Measurements from ENCODE around the gene RNASE8.

RNASE8 gene

DNA sequence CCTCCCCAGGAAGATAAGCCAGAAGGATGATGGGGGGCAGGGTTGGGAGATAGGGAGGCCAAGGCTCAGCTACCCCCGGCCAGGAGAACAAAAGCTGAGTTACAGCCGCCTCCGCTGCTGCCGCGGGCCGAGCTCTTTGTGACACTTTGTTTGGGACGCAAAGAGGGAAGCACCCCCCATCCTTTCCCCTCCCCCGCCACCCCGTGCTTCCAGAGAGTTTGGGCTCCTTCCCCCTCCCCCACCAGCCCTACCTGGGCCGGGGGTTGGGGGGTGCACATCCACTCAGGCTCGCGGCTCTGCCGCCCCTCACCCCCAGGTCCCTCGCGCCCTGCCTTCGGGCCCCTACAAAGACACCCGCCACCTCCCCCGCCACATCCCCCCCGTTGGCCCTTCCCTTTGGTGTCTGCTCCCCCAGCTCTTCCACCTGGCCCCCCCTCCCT is 40.0 kb downstream of the RNASE8 start:
- Histone ChIP-seq H3K9me2 (replicated peaks; ENCODE audit: control insufficient read depth, low read length) (no peaks in the 10 kb centered on the region), H3K27ac (ENCODE audit: low read depth, low read length) (no peak overlapping the region), H3K4me3 (ENCODE audit: low read length) (peak overlapping the region; percentile 40), H3F3A (ENCODE audit: control insufficient read depth, insufficient read depth) (peaks cover 13% of the 10 kb centered on the region), H3K4me1 (ENCODE audit: control insufficient read depth, low read length) (peaks cover 41% of the 10 kb centered on the region), H3K27me3 (ENCODE audit: control insufficient read depth, low read length) (peaks cover 4% of the 10 kb centered on the region; the same call in 1 of the 2 replicates), H3K36me3 (ENCODE audit: control insufficient read depth, low read length) (no peaks in the 10 kb centered on the region; the same call in 1 of the 2 replicates), H3K9me3 (ENCODE audit: control insufficient read depth, insufficient read depth, low read length) (no peaks in the 10 kb centered on the region), H4K20me1 (ENCODE audit: control insufficient read depth, insufficient read depth, low read depth, low read length) (peaks cover 7% of the 10 kb centered on the region; the same call in 1 of the 2 replicates), H3K79me2 (ENCODE audit: control insufficient read depth, low read length) (no peaks in the 10 kb centered on the region; the same call in 1 of the 2 replicates), H3K4me2 (ENCODE audit: low read length) (peak overlapping the region; percentile 37; the same call in 1 of the 2 replicates)
- TF ChIP-seq EZH2phosphoT487 (IDR thresholded peaks at IDR 0.05; ENCODE audit: borderline replicate concordance, low read length) = no peak
- TF ChIP-seq, protein P1, sequence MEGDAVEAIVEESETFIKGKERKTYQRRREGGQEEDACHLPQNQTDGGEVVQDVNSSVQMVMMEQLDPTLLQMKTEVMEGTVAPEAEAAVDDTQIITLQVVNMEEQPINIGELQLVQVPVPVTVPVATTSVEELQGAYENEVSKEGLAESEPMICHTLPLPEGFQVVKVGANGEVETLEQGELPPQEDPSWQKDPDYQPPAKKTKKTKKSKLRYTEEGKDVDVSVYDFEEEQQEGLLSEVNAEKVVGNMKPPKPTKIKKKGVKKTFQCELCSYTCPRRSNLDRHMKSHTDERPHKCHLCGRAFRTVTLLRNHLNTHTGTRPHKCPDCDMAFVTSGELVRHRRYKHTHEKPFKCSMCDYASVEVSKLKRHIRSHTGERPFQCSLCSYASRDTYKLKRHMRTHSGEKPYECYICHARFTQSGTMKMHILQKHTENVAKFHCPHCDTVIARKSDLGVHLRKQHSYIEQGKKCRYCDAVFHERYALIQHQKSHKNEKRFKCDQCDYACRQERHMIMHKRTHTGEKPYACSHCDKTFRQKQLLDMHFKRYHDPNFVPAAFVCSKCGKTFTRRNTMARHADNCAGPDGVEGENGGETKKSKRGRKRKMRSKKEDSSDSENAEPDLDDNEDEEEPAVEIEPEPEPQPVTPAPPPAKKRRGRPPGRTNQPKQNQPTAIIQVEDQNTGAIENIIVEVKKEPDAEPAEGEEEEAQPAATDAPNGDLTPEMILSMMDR (IDR thresholded peaks at IDR 0.05; ENCODE audit: low read depth, low read length, poor library complexity, severe bottlenecking) = no peak

DNA sequence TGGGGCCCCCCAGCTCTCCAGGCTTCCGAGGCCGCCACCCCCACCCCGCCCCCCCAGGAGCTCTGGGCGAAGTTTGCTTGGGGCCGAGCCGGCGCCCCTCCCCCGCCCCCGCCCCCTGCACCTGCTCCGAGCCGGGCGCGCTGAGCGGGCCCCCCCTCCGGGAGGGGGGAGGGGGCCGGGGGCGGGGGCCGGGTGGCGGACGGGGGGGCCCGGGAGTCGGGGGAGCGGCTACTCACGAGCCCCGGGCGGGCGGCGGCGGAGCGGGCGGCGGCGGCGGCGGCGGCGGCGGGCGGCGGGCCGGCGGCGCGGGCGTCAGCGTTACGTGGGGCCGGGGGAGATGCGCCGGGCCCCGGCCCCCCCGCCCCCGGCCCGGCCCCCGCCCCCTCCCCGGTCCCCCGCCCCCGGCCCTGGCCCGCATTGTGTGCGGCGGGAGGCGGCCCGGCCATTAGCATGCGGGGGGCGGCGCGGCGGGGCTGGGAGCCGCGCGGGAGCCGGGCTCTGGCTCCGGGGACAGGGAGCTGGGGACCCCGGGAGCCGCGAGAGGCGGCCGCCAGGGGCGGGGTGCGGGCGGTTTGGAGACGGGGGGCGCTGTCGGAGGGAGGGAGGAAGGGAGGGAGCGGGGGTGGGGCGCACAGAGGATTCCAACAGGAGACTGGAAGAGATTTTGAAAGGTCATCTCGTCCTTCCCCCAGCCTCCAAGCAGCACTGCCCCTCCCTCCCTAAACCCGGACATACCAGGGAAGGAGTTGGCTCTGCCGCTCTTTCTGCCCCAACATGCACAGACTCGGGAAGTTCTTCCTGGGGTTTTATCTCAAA is 40.7 kb downstream of the RNASE8 start, which contains the start of gene ZNF219:
TSS of gene ZNF219 (minus strand) at position 580 of the 816 bp plus-strand sequence. CDS start 5,064 bp downstream, outside the sequence.
- Histone ChIP-seq H3K4me3 (ENCODE audit: low read length) (peak within 1 kb of the TSS; percentile 83), H3K4me1 (ENCODE audit: control insufficient read depth, low read length) (peaks cover 44% of the 10 kb centered on the region), H3K36me3 (ENCODE audit: control insufficient read depth, low read length) (no peaks in the 10 kb centered on the region), H3K4me2 (ENCODE audit: low read length) (peak within 1 kb of the TSS; percentile 84), H3F3A (ENCODE audit: control insufficient read depth, insufficient read depth) (peaks cover 13% of the 10 kb centered on the region), H4K20me1 (ENCODE audit: control insufficient read depth, insufficient read depth, low read depth, low read length) (peaks cover 2% of the 10 kb centered on the region; the same call in 1 of the 2 replicates), H3K27ac (ENCODE audit: low read depth, low read length) (no peak within 1 kb of the TSS), H3K27me3 (ENCODE audit: control insufficient read depth, low read length) (peaks cover 4% of the 10 kb centered on the region; the same call in 1 of the 2 replicates), H3K79me2 (ENCODE audit: control insufficient read depth, low read length) (peaks cover 6% of the 10 kb centered on the region; the same call in 1 of the 2 replicates), H3K9me3 (ENCODE audit: control insufficient read depth, insufficient read depth, low read length) (no peaks in the 10 kb centered on the region), H3K9me2 (replicated peaks; ENCODE audit: control insufficient read depth, low read length) (no peaks in the 10 kb centered on the region)
- TF ChIP-seq EZH2phosphoT487 (IDR thresholded peaks at IDR 0.05; ENCODE audit: borderline replicate concordance, low read length) = no peak
- TF ChIP-seq, protein P1 (IDR thresholded peaks at IDR 0.05; ENCODE audit: low read depth, low read length, poor library complexity, severe bottlenecking) = no peak

DNA sequence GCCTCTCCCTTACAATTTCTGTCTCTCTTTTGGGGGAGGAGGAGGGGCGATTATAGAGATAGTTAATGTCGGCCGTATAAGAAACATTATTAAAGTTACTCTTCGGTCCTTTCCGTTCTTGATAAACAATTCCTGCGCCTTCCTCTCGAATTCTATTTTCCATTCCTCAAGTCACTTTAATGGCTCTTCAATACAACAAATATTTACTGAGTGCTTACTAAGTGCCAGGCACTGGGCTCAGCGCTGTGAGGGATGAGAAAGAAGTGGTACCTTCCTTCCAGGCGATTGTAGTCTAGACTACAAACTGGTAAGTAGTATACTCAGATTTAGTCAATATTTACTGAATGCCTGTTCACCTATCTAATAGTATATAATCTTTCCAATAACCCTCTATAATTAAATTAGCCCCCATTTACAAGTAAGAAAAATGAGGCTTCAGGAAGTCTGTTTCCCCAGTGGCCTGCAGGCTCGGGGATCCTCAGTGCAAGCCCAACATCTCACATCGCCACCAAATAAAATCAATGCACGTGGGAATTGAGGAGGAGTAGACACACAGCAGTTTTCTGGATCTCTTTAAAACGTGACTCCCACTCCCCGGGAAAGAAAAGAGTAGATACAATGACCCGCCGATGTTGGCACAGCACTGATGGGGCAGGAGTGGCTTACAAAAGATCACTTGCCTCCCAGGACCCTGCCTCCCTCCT is 41.4 kb downstream of the RNASE8 start:
- Histone ChIP-seq H3K79me2 (ENCODE audit: control insufficient read depth, low read length) (peaks cover 8% of the 10 kb centered on the region), H3K9me2 (replicated peaks; ENCODE audit: control insufficient read depth, low read length) (no peaks in the 10 kb centered on the region), H3K9me3 (ENCODE audit: control insufficient read depth, insufficient read depth, low read length) (no peaks in the 10 kb centered on the region), H3K36me3 (ENCODE audit: control insufficient read depth, low read length) (peaks cover 2% of the 10 kb centered on the region), H3K27me3 (ENCODE audit: control insufficient read depth, low read length) (peaks cover 4% of the 10 kb centered on the region; the same call in 1 of the 2 replicates), H3K27ac (ENCODE audit: low read depth, low read length) (no peak overlapping the region), H3K4me2 (ENCODE audit: low read length) (peak overlapping the region; percentile 84), H3K4me1 (ENCODE audit: control insufficient read depth, low read length) (peaks cover 42% of the 10 kb centered on the region), H4K20me1 (ENCODE audit: control insufficient read depth, insufficient read depth, low read depth, low read length) (no peaks in the 10 kb centered on the region), H3F3A (ENCODE audit: control insufficient read depth, insufficient read depth) (peaks cover 13% of the 10 kb centered on the region), H3K4me3 (ENCODE audit: low read length) (peak overlapping the region; percentile 83)
- TF ChIP-seq EZH2phosphoT487 (IDR thresholded peaks at IDR 0.05; ENCODE audit: borderline replicate concordance, low read length) = no peak
- TF ChIP-seq, protein P1 (IDR thresholded peaks at IDR 0.05; ENCODE audit: low read depth, low read length, poor library complexity, severe bottlenecking) = no peak

All from DOHH2 (cell line).